Vagina (tissue), 2 donors: ENCODE data around the gene WIZ.

Experiments used
- POLR2AphosphoS5 ChIP-seq, 2 donors: sonication (generic); formaldehyde crosslinking; IDR thresholded peaks; one replicate each; pipeline ENCODE4 v1.9.0; 2017; ENCODE audit warnings: antibody characterized with exemption in 2 of 2, mild to moderate bottlenecking in 2 of 2, low read depth in 1 of 2; ENCODE audit not compliant: insufficient read depth in 1 of 2
- TF ChIP-seq, protein P1 (sequence below), 3 experiments: fragments of 450-650 bp in 2 of 3; fragments of 200-600 bp in 1 of 3; sonication (generic) in 1 of 3; IDR thresholded peaks; one replicate each; pipeline ENCODE4 v1.5.1; 2017 to 2019; ENCODE audit warnings: antibody characterized with exemption in 3 of 3, mild to moderate bottlenecking in 2 of 3, moderate library complexity in 2 of 3

DNA sequence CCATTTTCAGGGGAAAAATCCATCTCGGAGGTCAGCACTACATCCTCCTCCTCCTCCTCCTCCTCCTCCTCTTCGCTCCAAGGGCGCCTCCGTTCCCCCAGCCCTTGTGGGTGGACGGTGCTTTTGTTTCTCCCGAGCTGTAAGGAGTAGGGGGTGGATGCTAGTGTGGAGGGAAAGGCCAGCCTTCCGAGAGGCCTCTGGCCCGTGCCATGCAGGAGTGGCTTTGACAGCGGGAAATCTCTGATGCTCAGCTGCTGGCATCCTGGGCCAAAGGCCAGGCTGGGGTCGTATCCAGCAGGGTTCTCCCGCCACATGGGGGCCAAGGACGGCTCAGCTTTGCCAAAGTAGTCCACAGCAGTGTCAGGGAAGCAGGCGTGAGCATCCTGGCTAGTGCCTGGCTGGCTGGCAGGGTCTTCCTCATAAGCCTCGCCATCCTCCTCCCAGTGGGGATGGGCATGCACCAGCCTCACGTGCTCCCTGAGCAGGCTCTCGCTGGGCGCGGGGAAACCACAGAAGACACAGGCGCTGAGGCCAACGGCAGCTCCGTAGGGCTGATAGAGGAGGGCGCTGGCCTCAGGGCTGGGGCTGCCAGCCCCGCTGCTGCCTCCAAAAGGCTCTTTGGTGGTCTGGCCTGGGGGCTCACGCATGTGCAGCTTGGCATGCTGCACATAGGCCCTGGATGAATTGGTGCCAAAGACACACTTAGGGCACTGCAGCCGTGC lies 10.5 kb downstream of the WIZ start:
- TF ChIP-seq, protein P1, sequence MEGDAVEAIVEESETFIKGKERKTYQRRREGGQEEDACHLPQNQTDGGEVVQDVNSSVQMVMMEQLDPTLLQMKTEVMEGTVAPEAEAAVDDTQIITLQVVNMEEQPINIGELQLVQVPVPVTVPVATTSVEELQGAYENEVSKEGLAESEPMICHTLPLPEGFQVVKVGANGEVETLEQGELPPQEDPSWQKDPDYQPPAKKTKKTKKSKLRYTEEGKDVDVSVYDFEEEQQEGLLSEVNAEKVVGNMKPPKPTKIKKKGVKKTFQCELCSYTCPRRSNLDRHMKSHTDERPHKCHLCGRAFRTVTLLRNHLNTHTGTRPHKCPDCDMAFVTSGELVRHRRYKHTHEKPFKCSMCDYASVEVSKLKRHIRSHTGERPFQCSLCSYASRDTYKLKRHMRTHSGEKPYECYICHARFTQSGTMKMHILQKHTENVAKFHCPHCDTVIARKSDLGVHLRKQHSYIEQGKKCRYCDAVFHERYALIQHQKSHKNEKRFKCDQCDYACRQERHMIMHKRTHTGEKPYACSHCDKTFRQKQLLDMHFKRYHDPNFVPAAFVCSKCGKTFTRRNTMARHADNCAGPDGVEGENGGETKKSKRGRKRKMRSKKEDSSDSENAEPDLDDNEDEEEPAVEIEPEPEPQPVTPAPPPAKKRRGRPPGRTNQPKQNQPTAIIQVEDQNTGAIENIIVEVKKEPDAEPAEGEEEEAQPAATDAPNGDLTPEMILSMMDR (IDR thresholded peaks at IDR 0.05), result no peak
- no peak for TF ChIP-seq POLR2AphosphoS5 (IDR thresholded peaks at IDR 0.05; ENCODE audit: insufficient read depth in 1 of 2, low read depth in 1 of 2)
